H1 (cell line): ENCODE measurements around the gene ANGPTL8. TPM values are rescaled to one million over a fixed set of nuclear protein-coding genes. Genes with fewer than 3 reads are reported as not detected.

ENCODE experiments used
- CTCF ChIA-PET: fragments of 300-600 bp; sonication (Branson Sonifier 250); formaldehyde crosslinking; loops from one replicate; lab custom pipeline; 2021; ENCODE audit not compliant: partially characterized antibody; lab: Charles Lee
- POLR2A ChIA-PET: fragments of 300-600 bp; sonication (Branson Sonifier 250); formaldehyde crosslinking; loops from one replicate; lab custom pipeline; 2021; ENCODE audit warnings: inconsistent platforms; ENCODE audit not compliant: partially characterized antibody; lab: Charles Lee
- DNase-seq, 2 experiments: peaks; one replicate each; pipeline versions ENCODE4 v3.0.0 to v3.0.0-alpha.2; 2010 to 2022; ENCODE audit warnings: low spot score in 2 of 2, low read depth in 1 of 2, mixed read lengths in 1 of 2
- FAIRE-seq: peaks from 2 replicates; lab custom pipeline; 2011; peaks lifted over from hg19 to GRCh38; lab: Jason Lieb, UNC
- H2AFZ ChIP-seq: 2 replicates; pipeline ENCODE4 v1.8.1; 2012; ENCODE audit warnings: low read length, inconsistent platforms
- H2AK5ac ChIP-seq: 2 replicates; pipeline ENCODE4 v1.6.1; 2013; ENCODE audit warnings: low read depth, low read length
- H2BK120ac ChIP-seq: replicated peaks from 2 replicates; pipeline ENCODE3; 2013; ENCODE audit warnings: low read depth, low read length, inconsistent platforms
- H2BK12ac ChIP-seq: 2 replicates; pipeline ENCODE4 v1.6.1; 2013; ENCODE audit warnings: low read depth, low read length
- H2BK15ac ChIP-seq: 2 replicates; pipeline ENCODE4 v1.6.1; 2013; ENCODE audit warnings: low read length
- H2BK20ac ChIP-seq: 2 replicates; pipeline ENCODE4 v1.6.1; 2013; ENCODE audit warnings: low read length
- H2BK5ac ChIP-seq: 2 replicates; pipeline ENCODE4 v1.6.1; 2013; ENCODE audit warnings: low read depth, low read length
- H3K14ac ChIP-seq: 2 replicates; pipeline ENCODE4 v1.6.1; 2013; ENCODE audit warnings: inconsistent platforms; ENCODE audit not compliant: insufficient read length
- H3K18ac ChIP-seq: 2 replicates; pipeline ENCODE4 v1.6.1; 2013; ENCODE audit warnings: low read length; ENCODE audit errors: extremely low read depth
- H3K23ac ChIP-seq: 2 replicates; pipeline ENCODE4 v1.6.1; 2013; ENCODE audit warnings: inconsistent platforms; ENCODE audit not compliant: insufficient read length
- H3K23me2 ChIP-seq: 2 replicates; pipeline ENCODE4 v1.6.1; 2013; ENCODE audit warnings: low read depth, low read length
- H3K27ac ChIP-seq: 2 replicates; pipeline ENCODE4 v1.6.1; 2011; ENCODE audit warnings: low read depth, low read length, inconsistent platforms
- H3K27me3 ChIP-seq, 4 experiments: replicated peaks in 1 of 4; 1 replicate in 1 of 4; 2 replicates in 3 of 4; pipeline versions ENCODE4 v1.6.1 to v1.8.1; 2011 to 2013; ENCODE audit warnings: low read length in 3 of 4, mild to moderate bottlenecking in 3 of 4, inconsistent platforms in 2 of 4, mixed read lengths in 2 of 4, moderate library complexity in 1 of 4; ENCODE audit not compliant: control insufficient read depth in 3 of 4, insufficient read depth in 3 of 4; ENCODE audit errors: extremely low read depth in 1 of 4
- H3K36me3 ChIP-seq, 4 experiments: 2 replicates each; pipeline versions ENCODE4 v1.6.1 to v1.8.1; 2011 to 2013; ENCODE audit warnings: mild to moderate bottlenecking in 4 of 4, low read length in 3 of 4, moderate library complexity in 2 of 4, control low read depth in 1 of 4, inconsistent platforms in 1 of 4; ENCODE audit not compliant: insufficient read depth in 4 of 4, control insufficient read depth in 2 of 4
- H3K4ac ChIP-seq: replicated peaks from 2 replicates; pipeline ENCODE3; 2013; ENCODE audit warnings: low read length, low read depth, mixed read lengths, inconsistent platforms; ENCODE audit not compliant: insufficient read length
- H3K4me1 ChIP-seq, 4 experiments: replicated peaks in 1 of 4; 1 replicate in 1 of 4; 2 replicates in 3 of 4; pipeline versions ENCODE4 v1.6.1 to v1.8.1; 2011 to 2013; ENCODE audit warnings: low read length in 3 of 4, inconsistent platforms in 2 of 4, mixed read lengths in 1 of 4; ENCODE audit not compliant: insufficient read depth in 4 of 4, control insufficient read depth in 3 of 4
- H3K4me2 ChIP-seq, 2 experiments: 2 replicates each; pipeline versions ENCODE4 v1.6.1 to v1.8.1; 2011 to 2013; ENCODE audit warnings: low read depth in 2 of 2, low read length in 2 of 2, control low read depth in 1 of 2, inconsistent platforms in 1 of 2, mild to moderate bottlenecking in 1 of 2; ENCODE audit not compliant: insufficient read depth in 1 of 2
- H3K4me3 ChIP-seq, 4 experiments: fragments of 200-600, 300-600 bp in 1 of 4; sonication (generic), shearing (Covaris generic), sonication (Bioruptor Twin) in 1 of 4; 2 replicates each; pipeline versions ENCODE4 v1.5.1 to v1.8.1; 2011 to 2016; ENCODE audit warnings: low read length in 4 of 4, low read depth in 3 of 4, control low read depth in 2 of 4, inconsistent platforms in 2 of 4, mild to moderate bottlenecking in 2 of 4, mixed read lengths in 1 of 4, moderate library complexity in 1 of 4; ENCODE audit not compliant: insufficient read depth in 2 of 4; ENCODE audit errors: extremely low read depth in 1 of 4
- H3K56ac ChIP-seq: replicated peaks from 2 replicates; pipeline ENCODE3; 2013; ENCODE audit warnings: low read depth, mild to moderate bottlenecking, mixed read lengths, low read length, inconsistent platforms; ENCODE audit not compliant: insufficient read length
- H3K79me1 ChIP-seq: 2 replicates; pipeline ENCODE4 v1.6.1; 2013; ENCODE audit warnings: low read depth, low read length, control low read depth
- H3K79me2 ChIP-seq, 2 experiments: 2 replicates each; pipeline versions ENCODE4 v1.6.1 to v1.8.1; 2012 to 2013; ENCODE audit warnings: low read length in 2 of 2, mild to moderate bottlenecking in 2 of 2, inconsistent platforms in 1 of 2; ENCODE audit not compliant: insufficient read depth in 2 of 2, control insufficient read depth in 1 of 2
- H3K9ac ChIP-seq, 4 experiments: replicated peaks in 1 of 4; 1 replicate in 1 of 4; 2 replicates in 3 of 4; pipeline versions ENCODE4 v1.6.1 to v1.8.1; 2011 to 2013; ENCODE audit warnings: low read depth in 3 of 4, low read length in 3 of 4, control low read depth in 2 of 4, mild to moderate bottlenecking in 2 of 4, moderate library complexity in 2 of 4, inconsistent platforms in 1 of 4; ENCODE audit errors: extremely low read depth in 1 of 4
- H3K9me3 ChIP-seq, 2 experiments: 2 replicates each; pipeline versions ENCODE4 v1.6.1 to v1.8.1; 2012 to 2013; ENCODE audit warnings: mild to moderate bottlenecking in 2 of 2, moderate library complexity in 2 of 2, control low read depth in 1 of 2, inconsistent platforms in 1 of 2, low read depth in 1 of 2, low read length in 1 of 2, mixed read lengths in 1 of 2; ENCODE audit not compliant: insufficient read depth in 2 of 2
- H4K20me1 ChIP-seq, 2 experiments: replicated peaks in 1 of 2; 2 replicates each; pipeline versions ENCODE3 to v1.8.1; 2011 to 2013; ENCODE audit warnings: inconsistent platforms in 2 of 2, low read length in 2 of 2, mild to moderate bottlenecking in 1 of 2; ENCODE audit not compliant: insufficient read depth in 2 of 2, control insufficient read depth in 1 of 2
- H4K5ac ChIP-seq: 2 replicates; pipeline ENCODE4 v1.6.1; 2013; ENCODE audit warnings: low read length, low read depth, mixed read lengths, inconsistent platforms; ENCODE audit not compliant: insufficient read length
- H4K8ac ChIP-seq: 2 replicates; pipeline ENCODE4 v1.8.0; 2013; ENCODE audit warnings: mild to moderate bottlenecking, moderate library complexity, low read length, inconsistent platforms; ENCODE audit not compliant: insufficient read depth; ENCODE audit errors: extremely low read depth
- H4K91ac ChIP-seq: replicated peaks from 2 replicates; pipeline ENCODE3; 2013; ENCODE audit warnings: low read length, mixed read lengths, inconsistent platforms; ENCODE audit not compliant: insufficient read length
- CEBPB ChIP-seq: IDR thresholded peaks from 2 replicates; pipeline ENCODE4 v1.6.1; 2012; ENCODE audit warnings: low read depth, low read length
- CREB1 ChIP-seq: IDR thresholded peaks from 2 replicates; pipeline ENCODE4 v1.6.1; 2012; ENCODE audit warnings: inconsistent platforms
- CTCF ChIP-seq, 3 experiments: IDR thresholded peaks; 1 replicate in 2 of 3; 2 replicates in 1 of 3; pipeline versions ENCODE4 v1.5.1 to v1.6.1; 2011; ENCODE audit warnings: low read length in 3 of 3, mild to moderate bottlenecking in 3 of 3, inconsistent platforms in 2 of 3, low read depth in 1 of 3, moderate library complexity in 1 of 3; ENCODE audit not compliant: insufficient read depth in 1 of 3; ENCODE audit errors: control extremely low read depth in 1 of 3
- EGR1 ChIP-seq: IDR thresholded peaks from 2 replicates; pipeline ENCODE4 v1.6.1; 2011; ENCODE audit warnings: low read depth, low read length, borderline replicate concordance
- GABPA ChIP-seq: IDR thresholded peaks from 2 replicates; pipeline ENCODE4 v1.6.1; 2011; ENCODE audit warnings: mild to moderate bottlenecking, low read length, moderate library complexity, borderline replicate concordance; ENCODE audit not compliant: insufficient read depth
- JUN ChIP-seq: IDR thresholded peaks from 2 replicates; pipeline ENCODE4 v1.6.1; 2011; ENCODE audit warnings: low read depth, mild to moderate bottlenecking, improper control_type of control experiment, low read length
- MAX ChIP-seq: IDR thresholded peaks from 2 replicates; pipeline ENCODE4 v1.6.1; 2012; ENCODE audit warnings: inconsistent platforms
- RAD21 ChIP-seq, 2 experiments: IDR thresholded peaks in 1 of 2; conservative IDR thresholded peaks in 1 of 2; 2 replicates each; pipeline ENCODE4 v1.6.1; 2011; ENCODE audit warnings: low read depth in 2 of 2, low read length in 2 of 2, improper control_type of control experiment in 1 of 2, inconsistent platforms in 1 of 2, mild to moderate bottlenecking in 1 of 2, moderate library complexity in 1 of 2
- RBBP5 ChIP-seq: IDR thresholded peaks from 2 replicates; pipeline ENCODE4 v1.7.1; 2012; ENCODE audit warnings: low read depth, mild to moderate bottlenecking, inconsistent platforms, low read length, moderate library complexity, borderline replicate concordance
- SUZ12 ChIP-seq: fragments of 200-600 bp; sonication (generic); IDR thresholded peaks from 2 replicates; pipeline ENCODE4 v1.6.1; 2012; ENCODE audit warnings: mild to moderate bottlenecking, inconsistent platforms, low read length, moderate library complexity, mixed read lengths
- TAF1 ChIP-seq: IDR thresholded peaks from 2 replicates; pipeline ENCODE4 v1.6.1; 2011; ENCODE audit warnings: mild to moderate bottlenecking, low read depth, low read length
- WGBS, 2 experiments: shearing (Covaris generic) in 1 of 2; methylation state at CpG; one replicate each; pipeline versions ENCODE4 v1.1.6 to v1.1.7; 2013 to 2015; ENCODE audit warnings: low lambda C conversion rate in 2 of 2, mixed read lengths in 2 of 2, inconsistent platforms in 1 of 2, low coverage in 1 of 2, missing lambda C conversion rate in 1 of 2; ENCODE audit not compliant: insufficient replicate concordance in 2 of 2, insufficient coverage in 1 of 2, insufficient read length in 1 of 2; ENCODE audit errors: extremely low coverage in 1 of 2, missing lambda C conversion rate in 1 of 2; 5-methylcytosine and 5-hydroxymethylcytosine counted together
- polyA plus RNA-seq, 7 experiments: library from polyadenylated mRNA; depleted of rRNA in 3 of 7; stranded (reverse) in 5 of 7; unstranded in 2 of 7; fragments of >200 nt in 5 of 7; fragments of 200-250 nt in 2 of 7; gene quantifications; 1 replicate in 5 of 7; 2 replicates in 1 of 7; 4 replicates in 1 of 7; pipeline versions ENCODE4 v1.2.1 to v1.2.3, GENCODE V29; 2011 to 2013; ENCODE audit warnings: missing spikeins in 2 of 7, mixed read lengths in 2 of 7
- total RNA-seq: library from RNA; stranded (reverse); fragmentation: NEBNext Ultra II Directional; extraction: Animal tissue kit (Norgen Biotek cat#: 25700); gene quantifications from 2 replicates; pipeline ENCODE4 v1.2.1, GENCODE V29; 2021

ANGPTL8 gene
- total and polyA plus RNA-seq, 2 of the 8 experiments (the other 6 are each of a cell fraction or from before 2014, with no cell fraction given), result not detected

- CTCF ChIA-PET, result interaction anchor here (1.1 to 2.1 kb wide), 2 partner anchors 11 to 149 kb away, joined by 3 to 6 read pairs; no protein-coding TSS in a partner anchor
- TF ChIP-seq TAF1 (no peak), JUN (no peak), EGR1 (no peak), RAD21 (IDR thresholded peaks at IDR 0.05 in 1 of 2, conservative IDR thresholded peaks at IDR 0.05 in 1 of 2; ENCODE audit: low read depth in 2 of 2, low read length in 2 of 2) (no peak), MAX (no peak), SUZ12 (no peak), RBBP5 (no peak), CTCF (IDR thresholded peaks at IDR 0.05; ENCODE audit: control extremely low read depth in 1 of 3, insufficient read depth in 1 of 3, low read depth in 1 of 3, low read length in 3 of 3) (no peak), CEBPB (no peak), CREB1 (no peak), GABPA (no peak)
Measured at GRCh38 chr19:11232555-11232954, 6.9 kb upstream of the ANGPTL8 start.

More at GRCh38 chr19:11232555-11232954, 6.9 kb upstream of the ANGPTL8 start:
- H2AFZ ChIP-seq, result no peak overlapping the region
- no peak overlapping the region for H2BK120ac ChIP-seq
- no peak overlapping the region for H3K9ac ChIP-seq
- no peak overlapping the region for H3K18ac ChIP-seq
- H3K4me2 ChIP-seq, result no peak overlapping the region
- no peak overlapping the region for H3K23ac ChIP-seq
- no peak overlapping the region for H2BK12ac ChIP-seq
- POLR2A ChIA-PET, result interaction anchor here (2.3 kb wide), 1 partner anchor 10 kb away, joined by 9 read pairs; no protein-coding TSS in a partner anchor
- H3K9me3 ChIP-seq, result no peaks in the 10 kb centered on the region
- H3K4me3 ChIP-seq, result no peak overlapping the region
- no peak overlapping the region for H2BK15ac ChIP-seq
- H2AK5ac ChIP-seq, result no peak overlapping the region
- no peak overlapping the region for H3K14ac ChIP-seq
- H4K91ac ChIP-seq, result no peak overlapping the region
- 90% methylated on average over 4 of the region's 4 CpGs; no CpG with 5 or more reads in 1 of the 2 experiments for WGBS, 2 experiments
- H3K36me3 ChIP-seq, result peaks cover 0 to 13% (median 8%) of the 10 kb centered on the region in 4 experiments; a peak in 5 of 8 replicates
- H3K79me1 ChIP-seq, result no peaks in the 10 kb centered on the region
- no peak overlapping the region for H4K5ac ChIP-seq
- H4K8ac ChIP-seq, result no peak overlapping the region
- no peak overlapping the region for H3K27ac ChIP-seq
- no peaks in the 10 kb centered on the region for H3K4me1 ChIP-seq
- no peaks in the 10 kb centered on the region for H3K23me2 ChIP-seq
- H2BK5ac ChIP-seq, result no peak overlapping the region
- H4K20me1 ChIP-seq, result peaks cover 5 to 6% of the 10 kb centered on the region in 2 experiments
- no peak for DNase-seq
- no peak overlapping the region for H2BK20ac ChIP-seq
- FAIRE-seq, result no peak
- H3K79me2 ChIP-seq, result no peaks in the 10 kb centered on the region
- no peak overlapping the region for H3K4ac ChIP-seq
- H3K27me3 ChIP-seq, result no peaks in the 10 kb centered on the region
- H3K56ac ChIP-seq, result no peak overlapping the region
